ENCODE measurements around the gene DAPK2.

DNA sequence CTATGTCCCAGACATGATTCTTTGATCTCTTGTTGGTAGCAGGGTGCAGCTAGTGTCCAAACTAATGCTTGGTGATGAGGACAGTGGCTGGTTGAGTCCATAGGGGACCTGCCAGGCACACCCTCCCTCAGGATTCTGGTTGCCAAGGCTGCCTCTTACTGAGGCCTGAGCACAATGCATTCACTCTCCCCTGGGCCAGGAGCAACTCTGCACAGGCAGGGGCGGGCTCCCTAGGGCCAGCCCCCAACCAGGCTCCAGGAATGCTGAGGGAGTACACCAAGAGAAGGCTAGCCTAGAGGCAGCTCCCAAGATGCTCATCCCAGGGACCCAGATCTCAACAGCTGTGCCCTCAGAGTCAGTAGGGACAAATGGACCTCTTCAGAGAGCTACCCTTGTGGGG lies 166.3 kb downstream of the DAPK2 start:
- TF ChIP-seq, protein P1, sequence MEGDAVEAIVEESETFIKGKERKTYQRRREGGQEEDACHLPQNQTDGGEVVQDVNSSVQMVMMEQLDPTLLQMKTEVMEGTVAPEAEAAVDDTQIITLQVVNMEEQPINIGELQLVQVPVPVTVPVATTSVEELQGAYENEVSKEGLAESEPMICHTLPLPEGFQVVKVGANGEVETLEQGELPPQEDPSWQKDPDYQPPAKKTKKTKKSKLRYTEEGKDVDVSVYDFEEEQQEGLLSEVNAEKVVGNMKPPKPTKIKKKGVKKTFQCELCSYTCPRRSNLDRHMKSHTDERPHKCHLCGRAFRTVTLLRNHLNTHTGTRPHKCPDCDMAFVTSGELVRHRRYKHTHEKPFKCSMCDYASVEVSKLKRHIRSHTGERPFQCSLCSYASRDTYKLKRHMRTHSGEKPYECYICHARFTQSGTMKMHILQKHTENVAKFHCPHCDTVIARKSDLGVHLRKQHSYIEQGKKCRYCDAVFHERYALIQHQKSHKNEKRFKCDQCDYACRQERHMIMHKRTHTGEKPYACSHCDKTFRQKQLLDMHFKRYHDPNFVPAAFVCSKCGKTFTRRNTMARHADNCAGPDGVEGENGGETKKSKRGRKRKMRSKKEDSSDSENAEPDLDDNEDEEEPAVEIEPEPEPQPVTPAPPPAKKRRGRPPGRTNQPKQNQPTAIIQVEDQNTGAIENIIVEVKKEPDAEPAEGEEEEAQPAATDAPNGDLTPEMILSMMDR (conservative IDR thresholded peaks at IDR 0.05; ENCODE audit: low read depth, low read length), result no peak
- TF ChIP-seq EZH2phosphoT487 (IDR thresholded peaks at IDR 0.05; ENCODE audit: borderline replicate concordance, low read length), result no peak
- TF ChIP-seq EZH2 (IDR thresholded peaks at IDR 0.05; ENCODE audit: low read length, unreplicated experiment), result no peak
